ENCODE measurements around the gene CALCOCO1. TPM values are rescaled to one million over a fixed set of nuclear protein-coding genes. Genes with fewer than 3 reads are reported as not detected.

The CALCOCO1 gene
- total and polyA plus RNA-seq, 2 of the 13 experiments (the other 11 are each of a cell fraction or from before 2014, with no cell fraction given), result 7.7 to 47.7 TPM

DNA sequence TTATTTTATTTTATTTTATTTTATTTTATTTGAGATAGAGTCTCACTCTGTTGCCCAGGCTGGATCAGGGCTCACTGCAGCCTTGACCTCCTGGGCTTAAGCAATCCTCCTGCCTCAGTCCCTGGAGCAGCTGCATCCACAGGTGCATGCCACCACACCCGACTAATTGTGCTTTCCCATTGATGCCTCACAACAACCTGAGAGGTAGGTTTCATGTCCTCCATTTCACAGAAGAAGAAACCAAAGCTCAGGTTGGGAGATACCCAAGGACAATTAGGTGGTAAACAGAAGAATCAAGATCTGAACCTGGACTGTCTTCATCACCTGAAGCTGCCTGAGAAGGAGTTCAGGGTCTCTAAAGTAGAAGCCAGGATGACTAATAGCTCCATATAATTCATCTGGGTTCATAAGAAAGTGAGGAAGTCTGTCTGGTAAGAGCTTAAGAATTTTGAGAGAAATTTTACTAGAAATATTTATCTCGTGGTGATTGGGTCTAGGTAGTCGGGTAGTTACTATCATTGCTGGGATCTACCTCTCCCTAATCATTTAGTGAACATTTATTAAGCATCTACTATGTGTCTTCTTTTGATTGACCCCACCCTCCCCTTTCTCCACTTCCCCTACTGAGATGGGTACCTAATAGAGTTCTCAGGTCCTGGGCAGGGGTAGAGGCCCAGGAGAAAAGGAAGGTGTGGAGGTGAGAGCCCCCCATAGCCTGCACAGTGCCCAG is 28.1 kb downstream of the CALCOCO1 start:
- H2AFZ ChIP-seq (ENCODE audit: low read length), result no peak overlapping the region
- peaks cover 11 to 61% of the 10 kb centered on the region in 2 experiments for H3K27me3 ChIP-seq (ENCODE audit: control insufficient read depth in 1 of 2, insufficient read depth in 2 of 2, low read length in 2 of 2)
- ATAC-seq (no peak), FAIRE-seq (no peak), DNase-seq (ENCODE audit: low spot score) (no peak)
- H3K4me3 ChIP-seq (replicated peaks in 1 of 3; ENCODE audit: insufficient read depth in 1 of 3, low read depth in 2 of 3, low read length in 3 of 3), result no peak overlapping the region
- TF ChIP-seq ZNF558 (CRISPR knock-in tag; IDR thresholded peaks at IDR 0.05; ENCODE audit: borderline replicate concordance), result no peak
- TF ChIP-seq MYNN (CRISPR knock-in tag; IDR thresholded peaks at IDR 0.05; ENCODE audit: low read depth), result no peak
- no peak overlapping the region for H3K9ac ChIP-seq (ENCODE audit: insufficient read depth, low read depth, low read length)
- no peaks in the 10 kb centered on the region for H3K79me2 ChIP-seq (ENCODE audit: insufficient read depth, low read length)
- H3K4me2 ChIP-seq (ENCODE audit: low read depth, low read length), result no peak overlapping the region
- H3K9me3 ChIP-seq (ENCODE audit: low read length), result no peaks in the 10 kb centered on the region
- intact Hi-C loops (cut with micrococcal nuclease; ENCODE audit: unreplicated experiment), result no loop called here
- peaks cover 8% of the 10 kb centered on the region; the same call in 1 of the 2 replicates for H3K4me1 ChIP-seq (ENCODE audit: insufficient read depth, low read length)
- H3K36me3 ChIP-seq (replicated peaks in 1 of 2; ENCODE audit: control insufficient read depth in 1 of 2, insufficient read depth in 2 of 2, low read length in 2 of 2), result no peaks in the 10 kb centered on the region
- CTCF ChIA-PET (ENCODE audit: low intra/inter-chr PET ratio, low total read pairs), result interaction anchor here (12.4 kb wide), 1 partner anchor 46 kb away, joined by 216 read pairs; no protein-coding TSS in a partner anchor
- WGBS (ENCODE audit: low lambda C conversion rate), result 0% methylated on average over 3 of the region's 3 CpGs
- POLR2A ChIA-PET, result no interaction called here
- in situ Hi-C loops (cut with HindIII; ENCODE audit: extremely low pct_ligation_motif_present, low pct_unique_long_range_greater_than_20kb), result no loop called here
- no peak overlapping the region for H3K27ac ChIP-seq (ENCODE audit: extremely low read length, insufficient read depth, low read length)
- no peaks in the 10 kb centered on the region for H4K20me1 ChIP-seq (ENCODE audit: insufficient read depth, low read length)
- no TSS peak for BruUV-seq (replicated peaks)

DNA sequence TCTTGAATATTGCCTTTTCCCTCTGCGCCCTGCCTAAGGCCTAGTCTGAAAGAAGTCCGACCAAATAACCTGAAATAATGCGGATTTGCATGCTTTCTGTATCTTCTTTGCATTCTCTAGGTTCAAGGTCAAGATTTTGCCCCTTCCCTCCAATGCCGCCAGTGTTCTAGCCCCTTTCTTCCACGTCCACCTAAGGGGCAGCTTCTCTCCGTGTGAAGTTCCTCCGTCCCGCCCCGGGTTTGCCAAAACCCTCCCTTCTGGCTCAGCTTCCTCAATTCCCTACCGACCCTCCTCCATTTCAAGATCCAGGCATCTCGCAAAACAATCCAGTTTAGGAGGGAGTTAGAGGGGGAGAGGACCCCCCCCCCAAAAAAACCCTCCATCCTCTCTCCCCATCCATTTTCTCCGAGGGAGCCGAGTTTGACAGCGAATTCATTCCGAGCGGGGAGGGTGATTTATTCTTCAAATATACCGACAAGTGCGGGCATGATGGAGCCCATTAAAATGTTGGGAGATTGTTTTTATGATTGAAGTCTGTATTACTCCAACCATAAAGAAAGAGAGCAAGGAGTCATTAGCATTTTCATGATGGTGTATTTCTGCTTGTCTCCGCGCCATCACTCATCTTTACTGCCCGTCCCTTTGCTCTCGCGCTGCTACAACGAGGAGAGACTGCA is 30.5 kb downstream of the CALCOCO1 start:
- H3K36me3 ChIP-seq (replicated peaks in 1 of 2; ENCODE audit: control insufficient read depth in 1 of 2, insufficient read depth in 2 of 2, low read length in 2 of 2), result no peaks in the 10 kb centered on the region
- intact Hi-C loops (cut with micrococcal nuclease; ENCODE audit: unreplicated experiment), result no loop called here
- WGBS (ENCODE audit: low lambda C conversion rate), result 57% methylated on average over 24 of the region's 24 CpGs
- DNase-seq (ENCODE audit: low spot score) (no peak), FAIRE-seq (no peak), ATAC-seq (no peak)
- H3K79me2 ChIP-seq (ENCODE audit: insufficient read depth, low read length), result no peaks in the 10 kb centered on the region
- no TSS peak for BruUV-seq (replicated peaks)
- CTCF ChIA-PET (ENCODE audit: low intra/inter-chr PET ratio, low total read pairs), result interaction anchor here (12.4 kb wide), 1 partner anchor 48 kb away, joined by 216 read pairs; no protein-coding TSS in a partner anchor
- H3K27ac ChIP-seq (ENCODE audit: extremely low read length, insufficient read depth, low read length), result no peak overlapping the region
- no peak overlapping the region for H3K9ac ChIP-seq (ENCODE audit: insufficient read depth, low read depth, low read length)
- no peaks in the 10 kb centered on the region for H4K20me1 ChIP-seq (ENCODE audit: insufficient read depth, low read length)
- no peak overlapping the region for H2AFZ ChIP-seq (ENCODE audit: low read length)
- H3K4me3 ChIP-seq (replicated peaks in 1 of 3; ENCODE audit: insufficient read depth in 1 of 3, low read depth in 2 of 3, low read length in 3 of 3), result peak overlapping the region in 1 of 3 experiments; percentile 45; a peak in 2 of 6 replicates
- in situ Hi-C loops (cut with HindIII; ENCODE audit: extremely low pct_ligation_motif_present, low pct_unique_long_range_greater_than_20kb), result no loop called here
- peak overlapping the region; percentile 60 for H3K4me2 ChIP-seq (ENCODE audit: low read depth, low read length)
- TF ChIP-seq BRD4 (CRISPR knock-in tag; IDR thresholded peaks at IDR 0.05), result no peak
- TF ChIP-seq EZH2 (conservative IDR thresholded peaks at IDR 0.05; ENCODE audit: low read depth, low read length), result peak; percentile 83
- TF ChIP-seq, protein P1, sequence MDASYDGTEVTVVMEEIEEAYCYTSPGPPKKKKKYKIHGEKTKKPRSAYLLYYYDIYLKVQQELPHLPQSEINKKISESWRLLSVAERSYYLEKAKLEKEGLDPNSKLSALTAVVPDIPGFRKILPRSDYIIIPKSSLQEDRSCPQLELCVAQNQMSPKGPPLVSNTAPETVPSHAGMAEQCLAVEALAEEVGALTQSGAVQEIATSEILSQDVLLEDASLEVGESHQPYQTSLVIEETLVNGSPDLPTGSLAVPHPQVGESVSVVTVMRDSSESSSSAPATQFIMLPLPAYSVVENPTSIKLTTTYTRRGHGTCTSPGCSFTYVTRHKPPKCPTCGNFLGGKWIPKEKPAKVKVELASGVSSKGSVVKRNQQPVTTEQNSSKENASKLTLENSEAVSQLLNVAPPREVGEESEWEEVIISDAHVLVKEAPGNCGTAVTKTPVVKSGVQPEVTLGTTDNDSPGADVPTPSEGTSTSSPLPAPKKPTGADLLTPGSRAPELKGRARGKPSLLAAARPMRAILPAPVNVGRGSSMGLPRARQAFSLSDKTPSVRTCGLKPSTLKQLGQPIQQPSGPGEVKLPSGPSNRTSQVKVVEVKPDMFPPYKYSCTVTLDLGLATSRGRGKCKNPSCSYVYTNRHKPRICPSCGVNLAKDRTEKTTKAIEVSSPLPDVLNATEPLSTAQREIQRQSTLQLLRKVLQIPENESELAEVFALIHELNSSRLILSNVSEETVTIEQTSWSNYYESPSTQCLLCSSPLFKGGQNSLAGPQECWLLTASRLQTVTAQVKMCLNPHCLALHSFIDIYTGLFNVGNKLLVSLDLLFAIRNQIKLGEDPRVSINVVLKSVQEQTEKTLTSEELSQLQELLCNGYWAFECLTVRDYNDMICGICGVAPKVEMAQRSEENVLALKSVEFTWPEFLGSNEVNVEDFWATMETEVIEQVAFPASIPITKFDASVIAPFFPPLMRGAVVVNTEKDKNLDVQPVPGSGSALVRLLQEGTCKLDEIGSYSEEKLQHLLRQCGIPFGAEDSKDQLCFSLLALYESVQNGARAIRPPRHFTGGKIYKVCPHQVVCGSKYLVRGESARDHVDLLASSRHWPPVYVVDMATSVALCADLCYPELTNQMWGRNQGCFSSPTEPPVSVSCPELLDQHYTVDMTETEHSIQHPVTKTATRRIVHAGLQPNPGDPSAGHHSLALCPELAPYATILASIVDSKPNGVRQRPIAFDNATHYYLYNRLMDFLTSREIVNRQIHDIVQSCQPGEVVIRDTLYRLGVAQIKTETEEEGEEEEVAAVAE (CRISPR knock-in tag; IDR thresholded peaks at IDR 0.05; ENCODE audit: borderline replicate concordance), result 0 out of 2 replicates have a peak, but pooled peaks have one; percentile 6
- peaks cover 8% of the 10 kb centered on the region; the same call in 1 of the 2 replicates for H3K4me1 ChIP-seq (ENCODE audit: insufficient read depth, low read length)
- H3K27me3 ChIP-seq (ENCODE audit: control insufficient read depth in 1 of 2, insufficient read depth in 2 of 2, low read length in 2 of 2), result peaks cover 10 to 60% of the 10 kb centered on the region in 2 experiments
- no peaks in the 10 kb centered on the region for H3K9me3 ChIP-seq (ENCODE audit: low read length)
- POLR2A ChIA-PET, result no interaction called here

All from HepG2 (cell line).